Ovary (tissue), 3 donors: Measurements from ENCODE around the gene EFCC1.

Experiments used
- CTCF ChIP-seq, 3 donors: fragments of 450-650 bp in 2 of 3; fragments of 200-600 bp in 1 of 3; IDR thresholded peaks; one replicate each; pipeline versions ENCODE4 v1.5.1 to v1.8.0; 2016 to 2022; ENCODE audit warnings: antibody characterized with exemption in 3 of 3, mild to moderate bottlenecking in 1 of 3
- POLR2A ChIP-seq: fragments of 450-650 bp; IDR thresholded peaks from one replicate; pipeline ENCODE4 v1.6.1; 2017; ENCODE audit warnings: antibody characterized with exemption, mild to moderate bottlenecking, moderate library complexity
- donor health status: DM: no; HTN: no; CAD: no.

DNA sequence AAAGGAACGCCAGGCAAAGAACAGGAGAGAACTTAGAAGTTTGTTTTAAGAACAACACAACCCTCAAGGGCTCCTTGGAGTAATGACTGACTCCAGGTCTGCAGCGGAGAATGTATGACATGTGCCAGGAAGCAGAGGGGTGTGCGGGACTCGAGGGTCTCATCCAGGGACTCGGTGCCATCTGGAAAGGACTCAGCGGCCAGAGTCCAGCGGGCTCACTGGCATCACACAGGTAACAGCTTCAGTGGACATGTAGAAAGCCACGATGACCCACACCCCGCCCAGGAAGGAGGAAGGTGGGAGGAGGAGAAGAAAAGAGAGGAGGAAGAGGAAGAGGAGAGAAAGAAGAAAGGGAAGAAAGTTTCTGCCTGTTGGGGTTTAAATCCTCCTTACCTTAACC is 80.9 kb downstream of the EFCC1 start:
- TF ChIP-seq CTCF (IDR thresholded peaks at IDR 0.05) (no peak), POLR2A (no peak)
